Non-pigmented ciliary epithelial cell (primary cell): ENCODE measurements around the gene THAP8.

Experiments used
- DNase-seq: peaks from one replicate; pipeline ENCODE4 v3.0.0-alpha.2; 2010; ENCODE audit warnings: low read depth

Gene THAP8

GRCh38 chr19:36030264-36031148, 23.6 kb downstream of the THAP8 start:
- no peak for DNase-seq

GRCh38 chr19:36028313-36029041, 25.6 kb downstream of the THAP8 start:
- no peak for DNase-seq

- no peak for DNase-seq
Measured at GRCh38 chr19:36027696-36028095, 26.4 kb downstream of the THAP8 start.

GRCh38 chr19:36026091-36026876, 27.8 kb downstream of the THAP8 start:
- no peak for DNase-seq

- DNase-seq = no peak
Measured at GRCh38 chr19:36025541-36025940, 28.5 kb downstream of the THAP8 start.

- no peak for DNase-seq
Measured at GRCh38 chr19:36023432-36023831, 30.7 kb downstream of the THAP8 start.

GRCh38 chr19:36019061-36019670, 34.9 kb downstream of the THAP8 start:
- DNase-seq = no peak

- peak; percentile 89 for DNase-seq
Measured at GRCh38 chr19:36014012-36014924, 39.8 kb downstream of the THAP8 start, which contains the start of gene ALKBH6. ALKBH6 (minus strand) TSS chr19:36014213; CDS start chr19:36013397, 816 bp downstream.

- no peak for DNase-seq
Measured at GRCh38 chr19:36013280-36014011, 40.6 kb downstream of the THAP8 start.

GRCh38 chr19:36010402-36010801, 43.7 kb downstream of the THAP8 start:
- no peak for DNase-seq

- no peak for DNase-seq
Measured at GRCh38 chr19:36009633-36010379, 44.3 kb downstream of the THAP8 start.

GRCh38 chr19:36009220-36009619, 44.9 kb downstream of the THAP8 start:
- no peak for DNase-seq

GRCh38 chr19:36008336-36008978, 45.6 kb downstream of the THAP8 start, which contains the start of gene SYNE4:
SYNE4 (minus strand) TSS chr19:36008813; CDS start chr19:36008681, 132 bp downstream.
- no peak for DNase-seq

GRCh38 chr19:36006955-36007354, 47.1 kb downstream of the THAP8 start:
- no peak for DNase-seq

GRCh38 chr19:36003284-36003683, 50.8 kb downstream of the THAP8 start:
- no peak for DNase-seq

- DNase-seq = no peak
Measured at GRCh38 chr19:36001605-36002004, 52.5 kb downstream of the THAP8 start.

- no peak for DNase-seq
Measured at GRCh38 chr19:35996777-35997176, 57.3 kb downstream of the THAP8 start.
